Endothelial cell of umbilical vein (primary cell): ENCODE data around the gene HAUS3. TPM values are rescaled to one million over a fixed set of nuclear protein-coding genes. Genes with fewer than 3 reads are reported as not detected.

ENCODE experiments used
- BruUV-seq: library from RNA; stranded (reverse); fragments of 400-500 nt; replicated peaks from 2 replicates; lab custom pipeline; 2021; lab: Mats Ljungman, UMichigan
- CTCF ChIA-PET: fragments of 300-600, 350-600 bp; sonication (Branson Sonifier 250); formaldehyde crosslinking; loops from one replicate; lab custom pipeline; 2021; ENCODE audit warnings: antibody characterized with exemption, inconsistent platforms; lab: Charles Lee
- POLR2A ChIA-PET: fragments of 300-600, 350-600 bp; sonication (Branson Sonifier 250); formaldehyde crosslinking; loops from one replicate; lab custom pipeline; 2021; ENCODE audit warnings: antibody characterized with exemption, inconsistent platforms; lab: Charles Lee
- DNase-seq: peaks from one replicate; pipeline ENCODE4 v3.0.0-alpha.2; 2011; ENCODE audit warnings: low read depth, low spot score
- FAIRE-seq: peaks from 2 replicates; lab custom pipeline; 2011; peaks lifted over from hg19 to GRCh38; lab: Jason Lieb, UNC
- H2AFZ ChIP-seq: 2 replicates; pipeline ENCODE4 v1.6.0; 2012; ENCODE audit warnings: low read depth, low read length, control low read depth, inconsistent platforms
- H3K27ac ChIP-seq: 2 replicates; pipeline ENCODE4 v1.5.1; 2011; ENCODE audit warnings: low read depth, mild to moderate bottlenecking, control low read depth, low read length, moderate library complexity; ENCODE audit not compliant: insufficient read depth
- H3K27me3 ChIP-seq, 2 experiments: 2 replicates each; pipeline versions ENCODE4 v1.6.0 to v1.6.1; 2011; ENCODE audit warnings: low read length in 2 of 2, mixed read lengths in 1 of 2; ENCODE audit not compliant: control insufficient read depth in 2 of 2, insufficient read depth in 2 of 2
- H3K36me3 ChIP-seq, 2 experiments: 2 replicates in 1 of 2; 3 replicates in 1 of 2; pipeline ENCODE4 v1.5.1; 2011; ENCODE audit warnings: low read length in 2 of 2, mild to moderate bottlenecking in 1 of 2, moderate library complexity in 1 of 2; ENCODE audit not compliant: control insufficient read depth in 2 of 2, insufficient read depth in 2 of 2; ENCODE audit errors: extremely low read depth in 1 of 2
- H3K4me1 ChIP-seq: 3 replicates; pipeline ENCODE4 v1.5.1; 2011; ENCODE audit warnings: mild to moderate bottlenecking, low read length; ENCODE audit not compliant: control insufficient read depth, insufficient read depth; ENCODE audit errors: extremely low read depth
- H3K4me2 ChIP-seq: 2 replicates; pipeline ENCODE4 v1.6.1; 2011; ENCODE audit warnings: low read length, control low read depth, mixed read lengths; ENCODE audit not compliant: insufficient read depth
- H3K4me3 ChIP-seq, 3 experiments: fragments of 200-600 bp in 1 of 3; sonication (generic), shearing (Covaris generic) in 1 of 3; replicated peaks in 1 of 3; 2 replicates each; pipeline ENCODE4 v1.5.1; 2011 to 2016; ENCODE audit warnings: control low read depth in 3 of 3, low read length in 3 of 3, mild to moderate bottlenecking in 2 of 3, inconsistent platforms in 1 of 3, low read depth in 1 of 3, moderate library complexity in 1 of 3; ENCODE audit not compliant: insufficient read depth in 1 of 3
- H3K79me2 ChIP-seq: 2 replicates; pipeline ENCODE4 v1.6.0; 2012; ENCODE audit warnings: low read length, inconsistent platforms; ENCODE audit not compliant: control insufficient read depth, insufficient read depth
- H3K9ac ChIP-seq: replicated peaks from 2 replicates; pipeline ENCODE3; 2011; ENCODE audit warnings: low read length, control low read depth; ENCODE audit not compliant: insufficient read depth; ENCODE audit errors: extremely low read depth
- H3K9me1 ChIP-seq: replicated peaks from 3 replicates; pipeline ENCODE4 v1.6.0; 2011; ENCODE audit warnings: mild to moderate bottlenecking, low read length; ENCODE audit not compliant: control insufficient read depth, insufficient read depth; ENCODE audit errors: extremely low read depth
- H3K9me3 ChIP-seq: replicated peaks from 2 replicates; pipeline ENCODE4 v1.5.1; 2012; ENCODE audit warnings: low read length, inconsistent platforms; ENCODE audit not compliant: control insufficient read depth, insufficient read depth
- H4K20me1 ChIP-seq: replicated peaks from 2 replicates; pipeline ENCODE3; 2011; ENCODE audit warnings: mild to moderate bottlenecking, low read length; ENCODE audit not compliant: control insufficient read depth, insufficient read depth; ENCODE audit errors: extremely low read depth
- CTCF ChIP-seq, 2 donors: IDR thresholded peaks; 1 replicate in 1 of 2; 2 replicates in 1 of 2; pipeline ENCODE4 v1.5.1; 2011; ENCODE audit warnings: low read length in 2 of 2, mild to moderate bottlenecking in 2 of 2, moderate library complexity in 2 of 2, control low read depth in 1 of 2, inconsistent platforms in 1 of 2, low read depth in 1 of 2; ENCODE audit not compliant: insufficient read depth in 1 of 2; ENCODE audit errors: extremely low read depth in 1 of 2
- EZH2 ChIP-seq: IDR thresholded peaks from 2 replicates; pipeline ENCODE4 v1.6.1; 2012; ENCODE audit warnings: borderline replicate concordance, low read depth, mild to moderate bottlenecking, moderate library complexity, low read length, inconsistent platforms; ENCODE audit not compliant: severe bottlenecking
- FOS ChIP-seq: IDR thresholded peaks from 2 replicates; pipeline ENCODE4 v1.6.1; 2011; ENCODE audit warnings: mild to moderate bottlenecking, low read length, moderate library complexity, borderline replicate concordance; ENCODE audit not compliant: insufficient read depth
- GATA2 ChIP-seq: IDR thresholded peaks from 2 replicates; pipeline ENCODE4 v1.7.0; 2011; ENCODE audit warnings: low read depth, mild to moderate bottlenecking, moderate library complexity, mixed read lengths, low read length; ENCODE audit not compliant: insufficient read length, insufficient read depth
- POLR2AphosphoS5 ChIP-seq: IDR thresholded peaks from 2 replicates; pipeline ENCODE4 v1.6.1; 2012; ENCODE audit warnings: low read depth, mild to moderate bottlenecking, control low read depth, low read length, moderate library complexity; ENCODE audit not compliant: insufficient read depth
- dilution Hi-C: fragments of 300-500 bp; cut with MboI; formaldehyde crosslinking; loops from one replicate; pipeline ENCODE4 v1.15.0; 2019; ENCODE audit warnings: low sequenced_read_pairs; ENCODE audit not compliant: extremely low pct_ligation_motif_present
- intact Hi-C: fragments of 100-400 bp; cut with micrococcal nuclease; formaldehyde crosslinking; loops from one replicate; pipeline ENCODE4 v1.10.0; 2022
- polyA plus RNA-seq, 4 experiments: library from polyadenylated mRNA; depleted of rRNA in 3 of 4; stranded (reverse) in 3 of 4; unstranded in 1 of 4; fragments of >200 nt; gene quantifications; 2 replicates each; pipeline versions ENCODE4 v1.2.1 to v1.2.3, GENCODE V29; 2011 to 2012; ENCODE audit warnings: missing spikeins in 1 of 4
- total RNA-seq: library from RNA; stranded (reverse); gene quantifications from 2 replicates; pipeline ENCODE4 v1.2.3, GENCODE V29; 2021
- TF ChIP-seq, protein P1 (sequence below): IDR thresholded peaks from 2 replicates; pipeline ENCODE4 v1.6.1; 2011; ENCODE audit not compliant: insufficient read depth, insufficient read length

Gene HAUS3
- total and polyA plus RNA-seq, 2 donors (not counting 3 experiments of a cell fraction or from before 2014, with no cell fraction given) = 4.4 to 15.9 TPM

GRCh38 chr4:2194496-2194895 is 47.4 kb downstream of the HAUS3 start:
- BruUV-seq = no TSS peak
- Histone ChIP-seq H3K4me1 (no peaks in the 10 kb centered on the region), H3K27ac (no peak overlapping the region), H3K36me3 (no peaks in the 10 kb centered on the region), H4K20me1 (no peaks in the 10 kb centered on the region), H3K4me2 (no peak overlapping the region), H3K27me3 (no peaks in the 10 kb centered on the region), H2AFZ (no peak overlapping the region), H3K9me3 (no peaks in the 10 kb centered on the region), H3K4me3 (no peak overlapping the region), H3K79me2 (no peaks in the 10 kb centered on the region), H3K9ac (no peak overlapping the region), H3K9me1 (no peaks in the 10 kb centered on the region)
- FAIRE-seq (no peak), DNase-seq (no peak)
- POLR2A ChIA-PET = no interaction called here
- dilution Hi-C loops = no loop called here
- intact Hi-C loops = no loop called here
- CTCF ChIA-PET = interaction anchor here (1.4 kb wide), 1 partner anchor 26 kb away, joined by 5 read pairs; no protein-coding TSS in a partner anchor
- no peak for TF ChIP-seq POLR2AphosphoS5
- no peak for TF ChIP-seq EZH2
- no peak for TF ChIP-seq GATA2
- no peak for TF ChIP-seq FOS
- TF ChIP-seq, protein P1, sequence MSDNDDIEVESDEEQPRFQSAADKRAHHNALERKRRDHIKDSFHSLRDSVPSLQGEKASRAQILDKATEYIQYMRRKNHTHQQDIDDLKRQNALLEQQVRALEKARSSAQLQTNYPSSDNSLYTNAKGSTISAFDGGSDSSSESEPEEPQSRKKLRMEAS = no peak
- TF ChIP-seq CTCF (IDR thresholded peaks at IDR 0.05; ENCODE audit: extremely low read depth in 1 of 2, insufficient read depth in 1 of 2, low read depth in 1 of 2, low read length in 2 of 2) = no peak
